Hepatic stellate cell (primary cell): Measurements from ENCODE around the gene FBXO34.

Experiments used
- DNase-seq: peaks from one replicate; pipeline ENCODE4 v3.0.0; 2011; ENCODE audit warnings: low spot score

Gene FBXO34, protein sequence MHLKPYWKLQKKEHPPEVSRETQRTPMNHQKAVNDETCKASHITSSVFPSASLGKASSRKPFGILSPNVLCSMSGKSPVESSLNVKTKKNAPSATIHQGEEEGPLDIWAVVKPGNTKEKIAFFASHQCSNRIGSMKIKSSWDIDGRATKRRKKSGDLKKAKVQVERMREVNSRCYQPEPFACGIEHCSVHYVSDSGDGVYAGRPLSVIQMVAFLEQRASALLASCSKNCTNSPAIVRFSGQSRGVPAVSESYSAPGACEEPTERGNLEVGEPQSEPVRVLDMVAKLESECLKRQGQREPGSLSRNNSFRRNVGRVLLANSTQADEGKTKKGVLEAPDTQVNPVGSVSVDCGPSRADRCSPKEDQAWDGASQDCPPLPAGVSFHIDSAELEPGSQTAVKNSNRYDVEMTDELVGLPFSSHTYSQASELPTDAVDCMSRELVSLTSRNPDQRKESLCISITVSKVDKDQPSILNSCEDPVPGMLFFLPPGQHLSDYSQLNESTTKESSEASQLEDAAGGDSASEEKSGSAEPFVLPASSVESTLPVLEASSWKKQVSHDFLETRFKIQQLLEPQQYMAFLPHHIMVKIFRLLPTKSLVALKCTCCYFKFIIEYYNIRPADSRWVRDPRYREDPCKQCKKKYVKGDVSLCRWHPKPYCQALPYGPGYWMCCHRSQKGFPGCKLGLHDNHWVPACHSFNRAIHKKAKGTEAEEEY

DNA sequence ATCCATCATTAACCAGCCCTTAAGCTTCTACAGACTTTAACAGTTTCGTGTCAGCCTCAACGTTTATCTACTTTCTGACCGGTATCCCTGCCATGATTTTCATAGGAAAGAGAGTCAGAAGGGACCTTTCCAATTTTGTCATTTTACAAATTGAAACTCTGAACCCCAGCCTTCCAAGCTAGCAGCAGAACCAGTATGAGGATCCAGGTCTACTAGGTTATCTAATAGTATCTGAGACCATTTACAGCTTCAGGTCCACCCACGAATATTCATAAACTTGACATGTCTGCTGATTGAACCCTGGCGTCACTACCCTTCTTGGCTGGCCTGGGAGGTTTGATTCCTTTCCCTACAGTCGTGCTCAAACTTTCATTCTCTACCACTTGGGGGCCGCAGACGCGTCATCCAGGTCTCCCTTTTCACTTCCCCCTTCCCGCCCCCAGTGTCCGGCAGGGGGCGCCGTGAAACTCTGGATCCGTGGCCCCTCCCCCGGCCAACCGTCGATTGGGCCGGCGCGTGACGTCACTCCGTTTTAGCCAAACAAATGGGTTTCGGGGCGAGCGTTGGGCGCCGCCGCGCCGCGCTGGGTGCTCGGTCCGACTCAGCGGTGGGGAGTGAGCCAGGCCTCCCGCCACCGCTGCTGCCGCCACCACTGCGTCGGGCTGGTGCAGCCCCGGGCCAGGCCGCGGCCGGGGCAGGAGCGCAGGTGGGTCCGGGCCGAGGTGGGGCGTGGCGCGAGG is at the start of gene FBXO34:
Gene FBXO34, plus strand, starts transcription at position 590 of the 740 bp plus-strand sequence. CDS start 78,970 bp downstream, outside the sequence.
- peak; percentile 92 for DNase-seq

DNA sequence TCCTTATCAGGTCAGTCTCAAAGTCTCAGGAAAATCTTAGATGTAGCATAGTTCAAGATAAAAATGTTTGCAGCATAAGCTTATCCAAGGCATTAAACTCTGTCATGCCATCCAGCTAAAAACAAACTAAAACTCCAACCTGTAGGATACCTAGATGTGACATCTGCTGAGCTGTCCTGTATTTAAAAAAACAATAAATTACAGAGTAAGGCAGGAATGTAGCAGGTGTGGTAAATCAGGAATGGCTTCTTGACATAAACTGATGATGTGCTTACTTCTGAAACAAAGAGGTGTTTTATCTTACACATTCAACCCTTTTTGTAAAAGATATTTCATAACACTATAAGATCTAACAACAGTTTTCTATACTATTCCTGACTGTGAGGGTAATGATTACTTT is 49.3 kb upstream of the FBXO34 start:
- no peak for DNase-seq

DNA sequence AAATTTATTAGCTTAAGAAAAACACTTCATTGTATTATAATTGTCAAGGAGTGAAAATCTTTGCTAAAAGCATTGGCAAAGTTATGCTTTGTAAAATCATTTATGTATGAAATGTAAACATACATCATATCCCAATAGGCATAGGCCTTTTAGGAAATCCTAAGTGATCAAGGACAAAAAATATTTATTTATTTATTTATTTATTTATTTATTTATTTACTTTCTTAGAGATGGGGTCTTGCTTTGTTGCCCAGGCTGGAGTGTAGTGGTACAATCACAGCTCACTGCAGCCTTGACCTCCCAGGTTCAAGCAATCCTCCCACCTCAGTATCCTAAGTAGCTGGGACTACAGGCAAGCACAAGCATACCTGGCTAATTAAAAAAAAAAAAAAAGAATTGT is 47.9 kb upstream of the FBXO34 start:
- DNase-seq = no peak

DNA sequence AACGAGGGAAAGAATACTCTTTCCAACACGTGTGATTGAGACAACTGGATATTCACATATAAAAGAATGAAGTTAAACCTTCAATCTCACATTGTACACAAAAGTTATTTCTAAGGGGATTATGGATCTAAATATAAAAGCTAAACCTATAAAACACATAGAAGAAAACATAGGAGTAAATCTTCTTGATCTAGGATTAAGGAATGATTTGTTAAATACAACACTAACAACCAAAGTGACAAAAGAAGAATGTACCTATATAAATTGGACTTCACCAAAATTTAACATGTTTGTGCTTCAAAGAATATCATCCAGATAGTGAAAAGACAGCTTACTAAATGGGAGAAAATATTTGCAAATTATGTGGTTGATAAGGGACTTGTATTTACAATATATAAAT is 43.0 kb upstream of the FBXO34 start:
- no peak for DNase-seq

DNA sequence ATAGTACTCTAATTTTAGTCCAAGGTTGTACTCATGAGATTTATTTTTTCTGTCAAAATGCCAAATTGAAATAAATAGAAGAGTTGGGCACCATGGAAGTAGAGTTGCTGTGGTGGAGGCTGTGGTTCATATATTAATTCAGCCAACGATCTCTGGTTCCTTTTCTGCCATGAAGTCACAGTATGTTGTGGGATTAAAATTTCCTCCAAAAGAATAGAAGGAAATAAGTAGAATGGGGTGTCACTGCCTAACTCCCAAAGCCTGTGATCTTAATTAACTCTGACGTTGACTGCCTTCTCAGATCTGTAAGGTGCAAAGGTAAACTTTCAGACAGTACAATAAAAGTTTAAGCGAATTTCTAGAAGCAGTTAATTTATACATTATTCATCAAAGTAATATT is 37.6 kb upstream of the FBXO34 start:
- DNase-seq = no peak

DNA sequence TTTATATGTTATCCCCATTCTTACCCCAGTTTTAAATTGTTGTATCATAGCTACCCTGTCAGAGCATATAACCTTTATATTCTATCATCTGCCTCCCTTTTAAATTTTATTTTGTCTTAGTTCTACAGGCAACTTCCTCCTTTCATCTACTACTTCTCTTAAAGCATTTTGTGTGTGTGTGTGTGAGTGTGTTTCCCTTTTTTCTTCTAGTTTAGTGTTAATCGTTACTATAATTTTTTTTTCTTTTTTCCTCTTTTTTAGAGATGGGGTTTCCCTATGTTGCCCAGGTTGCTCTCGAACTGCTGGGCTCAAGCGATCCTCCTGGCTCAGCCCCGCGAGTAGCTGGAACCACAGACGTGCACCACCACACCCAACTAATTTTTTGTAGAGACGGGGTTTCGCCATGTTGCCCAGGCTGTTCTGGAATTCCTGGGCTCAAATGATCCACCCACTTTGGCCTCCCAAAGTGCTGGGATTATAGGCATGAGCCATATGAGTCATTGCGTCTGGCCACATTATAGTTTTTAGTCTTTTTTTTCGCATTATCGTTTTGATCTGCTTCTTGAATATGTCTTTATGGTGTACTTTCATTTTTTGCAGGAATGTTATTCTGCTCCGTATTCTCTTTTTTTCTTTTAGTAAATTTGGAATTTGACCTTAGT is 33.1 kb upstream of the FBXO34 start:
- no peak for DNase-seq

DNA sequence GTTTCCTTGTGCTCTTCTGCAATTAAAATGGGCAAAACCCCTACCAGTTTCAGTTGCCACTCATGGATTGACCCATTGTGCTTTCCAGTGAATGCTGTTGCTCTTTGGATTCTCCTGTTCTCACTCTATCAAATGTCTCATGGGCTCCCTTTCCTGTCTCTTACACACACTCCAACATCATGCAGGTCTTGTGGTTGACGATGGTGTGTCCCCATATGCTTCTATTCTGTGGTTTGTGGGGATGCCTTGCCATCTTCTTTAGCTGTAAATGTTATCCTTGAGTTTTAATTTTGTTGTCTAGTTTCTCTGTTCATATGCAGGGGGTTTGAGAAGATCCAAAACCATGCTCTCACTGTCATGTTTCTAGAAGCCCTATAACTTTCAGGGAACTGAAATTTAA is 31.9 kb upstream of the FBXO34 start:
- DNase-seq = no peak

DNA sequence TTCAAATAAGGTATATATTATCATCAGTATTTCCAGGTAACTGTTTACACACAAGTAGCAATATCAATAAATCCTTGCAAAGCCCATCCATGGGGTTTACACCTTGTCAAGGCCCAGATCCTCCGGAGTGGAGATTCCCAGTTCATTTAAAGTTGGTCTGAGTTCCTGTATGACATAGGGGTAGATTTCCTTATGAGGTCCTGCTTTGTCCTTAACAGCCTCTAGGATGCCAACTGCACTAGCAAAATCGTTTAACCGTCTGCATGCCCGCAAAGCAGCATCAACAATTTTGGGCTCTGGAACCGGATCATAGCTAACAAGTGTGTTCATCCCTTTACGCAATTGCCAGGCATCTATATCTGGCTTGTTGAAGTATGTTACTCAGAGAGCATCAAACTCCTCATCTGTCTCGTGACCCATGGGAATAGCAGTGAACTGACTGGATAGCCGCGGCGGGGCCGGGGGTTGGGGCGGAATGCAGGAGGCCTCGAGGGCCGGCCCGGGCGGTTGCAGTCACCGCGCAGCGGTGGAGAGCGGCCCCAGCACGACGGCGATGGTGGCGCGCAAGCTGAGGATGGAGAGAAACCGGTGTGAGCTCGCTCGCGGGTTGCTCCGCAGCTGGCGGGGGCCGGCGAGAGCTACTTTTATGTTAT is 30.6 kb upstream of the FBXO34 start:
- DNase-seq = no peak

DNA sequence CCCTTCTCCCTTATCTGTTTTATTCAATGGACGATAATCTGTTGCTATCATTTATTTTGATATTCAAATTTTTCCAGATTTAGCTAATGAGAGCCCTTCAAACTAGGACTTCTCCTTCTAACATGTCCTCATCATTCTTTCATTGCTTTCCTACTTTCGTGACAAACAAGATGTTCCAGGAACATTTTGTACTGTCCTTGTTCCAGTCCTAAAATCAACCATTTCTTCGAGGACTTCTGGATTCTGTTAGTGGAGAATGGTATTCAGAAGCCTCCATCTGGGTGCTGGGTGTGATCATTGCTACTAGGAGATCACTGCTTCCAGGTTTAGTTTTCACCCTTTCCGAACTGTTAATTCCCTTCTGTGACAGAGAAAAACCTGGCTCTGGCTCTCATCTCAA is 29.5 kb upstream of the FBXO34 start:
- DNase-seq = no peak

DNA sequence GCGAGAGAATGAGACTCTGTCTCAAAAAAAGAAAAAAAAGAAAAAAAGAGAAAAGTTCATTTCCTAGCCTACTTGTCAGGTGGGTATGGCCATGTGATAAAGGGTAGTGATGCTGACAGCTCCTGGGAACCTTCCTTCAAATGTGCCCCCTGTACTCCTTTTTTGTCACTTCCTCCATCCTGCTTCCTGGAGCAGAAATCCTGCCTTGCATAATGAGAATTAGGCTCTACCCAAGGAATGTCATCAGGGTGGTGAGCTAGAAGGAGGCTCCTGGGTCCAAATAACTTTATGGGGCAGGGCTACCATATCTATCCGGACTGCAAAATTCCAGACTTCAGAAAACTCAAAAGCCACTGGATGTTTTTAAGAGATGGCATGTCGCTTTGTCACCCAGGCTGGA is 27.8 kb upstream of the FBXO34 start:
- no peak for DNase-seq

DNA sequence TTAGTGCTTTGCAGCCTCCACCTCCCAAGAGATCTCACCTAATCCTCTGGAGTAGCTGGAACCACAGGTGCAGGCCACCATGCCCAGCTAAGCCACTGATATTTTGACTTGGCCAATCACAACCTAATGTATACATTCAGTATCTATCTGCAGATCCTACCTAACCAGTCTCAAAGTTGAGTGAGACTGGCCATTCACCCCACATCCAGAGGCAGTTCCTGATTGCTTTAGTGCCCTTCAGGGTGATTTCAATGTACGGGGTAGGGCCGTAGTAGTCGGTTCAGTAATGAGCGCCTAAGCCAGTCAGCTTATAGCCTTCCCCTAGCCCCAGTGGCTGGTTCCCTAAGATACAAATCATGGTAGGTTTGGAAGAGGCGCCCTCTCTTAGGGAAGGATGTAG is 27.4 kb upstream of the FBXO34 start:
- no peak for DNase-seq

DNA sequence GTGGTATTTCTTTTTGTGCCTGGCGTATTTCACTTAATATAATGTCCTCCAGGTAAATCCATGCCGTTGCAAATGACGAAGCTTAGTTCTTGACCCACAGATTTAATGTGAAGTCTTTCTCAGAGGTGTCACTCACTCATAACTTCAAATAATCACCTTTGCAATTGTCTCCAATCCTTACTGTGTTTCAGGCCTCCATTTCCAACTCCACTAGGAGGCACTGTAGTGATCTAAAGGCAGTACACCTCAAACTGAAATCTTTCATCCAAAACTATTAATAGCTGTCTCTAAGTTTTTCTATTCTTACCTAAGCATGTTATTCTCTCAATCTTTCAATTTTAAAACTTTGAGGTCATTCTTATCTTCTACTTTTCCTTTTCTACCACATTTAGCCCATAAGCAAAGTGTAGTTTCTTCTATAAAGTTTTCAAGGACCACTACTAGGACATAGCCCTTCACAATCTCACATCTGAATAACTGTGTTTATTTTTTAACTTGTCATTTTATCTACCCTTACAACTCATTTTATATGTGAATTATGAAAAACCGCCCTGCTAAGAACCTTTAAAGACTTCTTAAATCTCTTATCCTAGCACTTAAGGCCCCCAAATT is 25.5 kb upstream of the FBXO34 start:
- peak; percentile 13 for DNase-seq

DNA sequence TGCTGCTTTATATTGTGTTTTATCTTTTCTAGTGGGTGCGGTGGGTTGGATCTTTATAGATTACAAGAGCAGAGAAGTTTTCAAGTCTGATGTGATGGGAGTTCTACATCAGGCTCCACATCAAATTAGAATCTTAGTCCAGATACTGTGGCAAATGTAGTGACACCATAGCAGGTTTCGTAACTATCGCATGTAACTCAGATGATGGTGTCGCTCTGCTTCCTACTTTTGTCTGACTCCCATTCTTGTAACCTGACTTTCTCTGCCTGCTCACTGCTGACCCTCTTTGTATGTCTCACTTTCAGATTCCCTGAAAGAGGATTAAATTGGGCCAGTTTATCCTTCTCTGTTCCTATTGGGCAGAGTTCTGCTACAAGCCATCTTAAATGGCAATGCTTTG is 22.8 kb upstream of the FBXO34 start:
- DNase-seq = no peak

DNA sequence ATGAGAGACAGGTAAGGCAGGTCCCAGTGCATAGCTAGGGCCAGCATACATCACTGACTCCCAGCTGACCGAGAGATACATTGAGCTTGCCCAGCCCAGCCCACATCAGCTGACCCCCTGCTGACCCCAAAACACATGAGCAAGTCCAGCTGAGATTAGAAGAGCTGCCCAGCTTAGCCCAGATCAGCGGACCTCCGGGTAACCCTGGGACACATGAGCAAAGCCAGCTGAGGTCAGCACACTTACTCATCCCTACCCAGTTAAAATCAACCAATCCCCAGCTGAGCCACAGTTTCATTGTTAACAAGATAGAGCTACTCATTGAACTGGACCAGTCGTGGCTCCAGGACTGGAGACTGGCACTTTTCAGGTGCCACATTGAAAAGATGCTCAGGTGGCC is 21.8 kb upstream of the FBXO34 start:
- DNase-seq = peak; percentile 26

DNA sequence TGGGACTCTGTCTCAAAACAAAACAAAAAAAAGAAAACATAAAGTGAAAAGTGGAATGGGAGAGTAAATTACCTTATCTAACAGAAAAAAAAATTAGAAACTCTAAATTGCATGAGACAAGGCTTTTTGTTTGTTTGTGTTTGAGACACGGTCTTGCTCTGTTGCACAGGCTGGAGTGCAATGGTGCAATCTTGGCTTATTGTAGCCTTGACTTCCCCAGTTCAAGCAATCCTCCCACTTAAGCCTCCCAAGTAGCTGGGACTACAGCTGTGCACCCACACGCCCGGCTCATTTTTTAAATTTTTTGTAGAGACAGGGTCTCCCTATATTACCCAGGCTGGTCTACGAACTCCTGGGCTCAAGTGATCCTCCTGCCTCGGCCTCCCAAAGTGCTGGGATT is 17.9 kb upstream of the FBXO34 start:
- DNase-seq = no peak

DNA sequence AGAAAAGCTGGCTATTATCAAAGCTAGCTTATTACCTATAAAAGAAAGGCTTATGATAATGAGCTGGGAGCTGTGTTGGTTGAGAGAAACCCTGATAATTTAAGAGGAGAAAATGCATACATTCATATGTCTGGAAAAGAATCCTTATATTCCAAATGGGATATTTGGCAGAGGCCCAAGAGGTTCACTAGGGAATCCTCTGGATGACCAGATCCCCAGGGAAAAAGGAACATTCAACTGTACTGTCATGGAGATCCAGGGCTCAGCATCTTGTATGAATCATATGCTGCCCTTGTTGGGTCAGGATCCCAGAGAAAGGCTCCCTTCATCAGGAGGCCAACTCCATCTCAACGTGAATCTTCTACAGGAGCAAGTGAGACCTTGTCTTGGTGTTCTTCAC is 16.6 kb upstream of the FBXO34 start:
- DNase-seq = no peak

DNA sequence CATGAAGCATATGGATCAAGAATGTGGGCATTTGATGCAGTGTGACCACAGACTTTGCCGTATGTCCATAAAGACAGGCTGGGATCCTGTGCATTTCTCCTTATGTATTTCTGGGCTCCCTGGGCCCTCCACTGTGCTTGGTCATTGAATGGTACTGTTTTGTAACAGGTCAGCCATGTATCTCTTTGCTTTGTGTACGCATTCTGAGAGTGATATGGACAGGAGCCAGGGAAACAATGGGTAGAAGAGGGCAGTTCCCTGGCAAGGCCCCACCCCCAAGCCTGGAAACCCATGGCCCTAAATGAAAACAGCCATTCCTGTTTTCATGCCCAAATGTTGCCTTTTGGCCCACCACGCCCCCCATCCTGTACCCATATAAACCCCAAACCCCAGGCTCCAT is 15.2 kb upstream of the FBXO34 start:
- no peak for DNase-seq

DNA sequence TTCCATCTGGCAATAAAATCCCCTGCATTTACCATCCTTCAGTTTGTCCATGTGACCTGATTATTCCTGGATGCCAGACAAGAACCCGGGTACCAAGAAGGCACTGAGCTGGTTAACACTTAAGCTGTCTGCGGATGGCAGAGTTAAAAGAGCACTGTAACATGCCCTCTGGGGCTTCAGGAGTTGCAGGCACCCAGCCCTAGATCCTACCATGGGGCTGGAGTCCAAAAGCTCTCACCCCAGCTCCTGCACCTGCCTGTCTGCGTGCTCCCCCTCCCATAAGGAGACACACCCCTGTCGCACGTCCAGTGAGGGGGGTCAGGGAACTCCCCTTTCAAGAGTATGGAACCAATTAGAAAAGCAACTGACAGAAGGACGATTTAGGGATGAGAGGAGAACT is 14.6 kb upstream of the FBXO34 start:
- DNase-seq = no peak

DNA sequence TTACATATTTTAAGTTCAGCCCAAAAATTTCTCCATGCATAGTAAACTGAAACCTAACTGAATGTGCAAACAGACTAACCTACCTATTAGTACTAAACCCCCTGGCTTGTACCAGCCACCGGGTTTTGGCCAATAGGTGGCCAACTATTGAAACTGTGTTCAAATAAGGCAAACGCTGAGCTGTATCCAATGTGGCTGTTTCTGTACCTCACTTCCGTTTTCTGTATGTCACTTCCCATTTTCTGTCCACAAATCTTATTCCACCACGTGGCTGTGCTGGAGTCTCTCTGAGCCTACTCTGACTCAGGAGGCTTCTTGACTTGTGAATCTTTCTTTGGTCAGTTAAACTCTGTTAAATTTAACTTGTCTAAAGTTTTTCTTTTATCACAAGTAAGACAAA is 6.0 kb upstream of the FBXO34 start:
- no peak for DNase-seq

DNA sequence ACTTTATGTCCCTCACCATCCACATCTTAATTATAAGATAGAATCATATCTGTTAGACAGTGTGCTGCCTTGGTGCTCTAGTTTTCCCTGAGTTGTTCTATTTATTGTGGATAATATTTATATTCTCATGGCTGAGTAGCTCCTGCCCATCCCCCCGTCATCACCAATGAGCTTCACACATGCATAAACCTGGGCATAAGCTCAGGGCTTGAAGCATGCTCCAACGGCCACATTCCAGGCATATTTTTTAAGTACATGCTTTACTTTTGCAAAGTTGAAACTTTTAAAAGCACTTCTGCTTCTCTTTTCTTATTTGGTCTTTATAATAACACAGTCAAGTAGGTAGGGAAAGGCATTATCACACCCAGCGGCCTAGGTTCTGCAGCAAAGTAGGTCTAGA is 3.4 kb upstream of the FBXO34 start:
- DNase-seq = no peak

DNA sequence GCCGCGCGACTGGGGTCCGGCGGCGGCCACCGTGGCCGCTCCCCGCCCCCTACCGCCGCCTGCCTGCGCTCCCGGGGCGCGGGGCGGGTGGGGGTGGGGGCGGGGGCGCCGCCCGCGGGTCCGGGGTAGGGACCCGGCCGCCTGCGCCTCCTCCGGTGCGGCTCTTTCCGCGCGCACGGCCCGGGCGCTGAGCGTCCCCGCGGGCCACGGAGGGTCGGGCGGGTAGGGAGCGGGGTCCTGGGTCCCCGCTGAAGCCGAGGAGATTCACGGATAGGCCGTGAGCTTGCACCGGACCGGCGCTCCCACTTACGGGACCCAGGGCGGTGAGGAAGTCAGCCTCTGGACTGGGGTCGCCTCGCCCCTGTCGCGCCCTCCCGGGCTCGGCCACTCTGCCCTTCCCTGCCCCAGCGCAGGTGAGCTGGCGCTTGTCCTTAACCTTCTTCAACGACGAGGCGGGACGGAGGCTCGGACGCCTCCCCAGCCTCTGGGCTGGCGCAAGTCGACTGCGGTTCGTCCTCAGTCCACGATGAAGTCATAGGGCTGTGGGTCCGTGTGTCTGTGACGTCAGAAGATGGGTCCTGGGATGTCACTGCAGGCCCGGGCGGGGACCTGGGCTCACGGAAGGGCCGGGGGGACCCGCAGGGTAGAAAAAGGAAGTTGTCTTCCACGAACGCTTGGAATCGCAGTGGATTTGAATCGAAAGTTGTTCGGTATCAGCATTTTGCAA is 514 bp downstream of the FBXO34 start:
- peak; percentile 94 for DNase-seq
